SU-DHL-6 (cell line): ENCODE results near the gene PPP1R14C.

Source experiments
- CTCF ChIP-seq: fragments of 200-600 bp; sonication (generic); IDR thresholded peaks from one replicate; pipeline ENCODE4 v1.5.1; 2017; ENCODE audit warnings: antibody characterized with exemption, mild to moderate bottlenecking, low read length, moderate library complexity; ENCODE audit not compliant: insufficient read depth, poor library complexity, severe bottlenecking
- EZH2phosphoT487 ChIP-seq: fragments of 200-600 bp; sonication (generic), shearing (Covaris generic); conservative IDR thresholded peaks from 2 replicates; pipeline ENCODE4 v1.6.1; 2018; ENCODE audit warnings: mild to moderate bottlenecking, antibody characterized with exemption, low read length, moderate library complexity, mixed read lengths

DNA sequence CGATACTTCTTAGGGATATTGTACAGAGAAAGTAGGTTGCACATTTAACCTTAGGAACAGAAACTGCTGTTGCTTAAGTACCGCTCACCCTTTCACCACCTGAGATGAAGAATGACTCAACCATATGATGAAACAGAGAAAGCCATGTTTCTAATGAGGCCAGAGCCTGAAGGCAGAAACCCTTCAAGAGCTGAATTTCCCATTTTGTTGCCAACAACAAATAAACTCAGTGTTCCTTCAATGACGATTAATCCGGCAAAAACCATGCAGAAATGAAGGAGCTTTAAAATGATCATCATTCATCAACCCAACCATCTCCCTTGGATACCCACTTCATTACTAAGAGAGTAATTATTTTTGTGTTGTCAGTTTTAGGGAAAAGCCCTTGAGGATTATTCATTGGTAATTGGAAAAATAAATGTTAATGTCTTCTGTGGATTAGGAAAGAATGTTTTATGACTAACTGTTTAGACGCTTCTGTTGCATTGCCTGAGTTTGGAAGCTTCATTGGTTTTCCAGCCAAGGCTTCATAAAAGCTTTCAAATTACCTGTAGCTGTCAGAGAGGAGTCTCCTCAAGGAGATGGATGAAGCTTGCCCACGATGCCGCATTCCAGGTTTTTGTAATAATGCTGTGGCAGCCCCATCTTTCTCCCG, 113.9 kb downstream of the PPP1R14C start:
- TF ChIP-seq CTCF, result no peak
- TF ChIP-seq EZH2phosphoT487, result no peak
